Amniotic stem cell (primary cell): Measurements from ENCODE around the gene PCED1B.
"Not testable (repeated sequence)": the region's sequence is repeated elsewhere in the genome, so short reads cannot be mapped to it uniquely, and the experiment has no call there.

Experiments
- DNase-seq: peaks from one replicate; lab custom pipeline; 2025; lab: John Stamatoyannopoulos, UW

PCED1B gene

DNA sequence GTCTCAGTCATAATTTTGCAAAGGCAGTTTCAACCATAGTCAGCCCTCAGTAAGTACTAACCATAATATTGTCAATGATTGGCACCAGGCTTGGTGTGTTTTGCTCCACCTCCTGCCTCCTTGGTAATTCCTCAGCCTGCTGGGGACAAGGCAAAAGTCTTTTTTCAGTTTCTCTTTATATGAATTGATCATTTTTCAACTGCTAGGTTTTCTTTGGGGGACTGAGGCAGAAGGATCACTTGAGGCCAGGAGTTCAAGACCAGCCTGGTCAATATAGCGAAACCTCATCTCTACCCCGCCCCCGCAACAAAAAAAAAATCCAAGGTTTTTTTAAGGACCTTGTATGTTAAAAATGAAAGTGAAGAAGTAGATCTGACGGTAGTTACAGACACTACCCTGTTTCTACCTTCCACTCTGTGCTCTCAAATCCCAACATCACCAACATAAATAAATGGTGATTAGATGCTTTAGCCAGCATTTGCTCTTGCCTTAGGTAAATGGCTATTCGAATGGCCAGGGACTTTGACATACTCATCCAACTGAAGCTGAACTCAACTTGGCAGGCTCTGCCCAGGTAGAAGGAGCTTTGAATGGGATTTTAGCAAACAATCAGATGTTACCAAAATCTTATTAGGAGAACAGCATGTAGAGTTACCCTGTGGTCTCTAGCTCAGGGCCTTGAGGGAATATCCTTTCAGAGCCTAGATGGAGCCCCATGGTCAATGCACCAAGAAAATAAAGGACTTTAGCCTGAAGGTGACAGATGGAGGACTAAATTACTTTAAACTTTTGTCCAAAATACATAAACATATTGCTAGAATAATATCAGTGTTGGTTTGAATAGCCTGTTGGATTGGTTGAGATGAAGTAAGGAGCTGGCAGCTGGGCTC lies 127.3 kb downstream of the PCED1B start:
- DNase-seq, result no peak

GRCh38 chr12:47207340-47207717 lies 127.9 kb downstream of the PCED1B start:
- no peak for DNase-seq

DNA sequence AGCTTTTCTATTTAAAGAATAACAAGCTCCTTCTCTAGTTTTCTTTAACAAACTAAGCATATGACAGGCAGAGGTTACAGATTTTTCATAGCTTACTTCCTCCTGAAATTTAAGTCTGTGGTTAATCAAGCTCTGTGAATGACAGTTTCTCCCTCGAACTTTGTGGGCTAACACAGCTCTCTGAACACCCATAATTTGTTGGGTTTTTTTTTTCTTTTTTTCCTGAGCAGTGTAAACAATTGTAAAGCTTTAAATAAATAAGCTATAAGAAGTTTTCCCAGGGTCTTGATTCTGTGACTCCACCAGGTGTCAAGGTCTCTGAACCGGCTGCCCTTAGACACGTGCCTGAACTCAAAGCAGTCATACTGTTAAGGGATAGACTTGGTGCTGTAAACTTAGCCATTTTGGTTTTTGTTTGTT lies 128.4 kb downstream of the PCED1B start:
- no peak for DNase-seq

DNA sequence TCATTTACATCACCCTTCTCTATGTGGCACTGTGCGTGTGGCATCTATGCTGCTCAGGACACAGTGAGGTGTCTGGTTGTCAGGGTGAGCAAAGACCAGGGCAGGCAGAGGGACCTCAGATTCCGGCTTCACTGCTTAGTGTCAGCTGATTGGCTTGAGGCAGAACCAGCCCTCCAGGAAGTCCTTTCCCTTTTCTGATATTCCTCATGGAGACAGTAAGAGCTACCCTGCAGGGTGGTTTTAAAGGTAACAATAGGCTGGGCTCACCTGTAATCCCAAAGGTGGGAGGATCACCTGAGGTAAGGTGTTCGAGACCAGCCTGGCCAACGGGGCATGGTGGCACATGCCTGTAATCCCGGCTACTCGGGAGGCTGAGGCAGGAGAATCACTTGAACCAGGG lies 129.6 kb downstream of the PCED1B start:
- DNase-seq, result no peak

DNA sequence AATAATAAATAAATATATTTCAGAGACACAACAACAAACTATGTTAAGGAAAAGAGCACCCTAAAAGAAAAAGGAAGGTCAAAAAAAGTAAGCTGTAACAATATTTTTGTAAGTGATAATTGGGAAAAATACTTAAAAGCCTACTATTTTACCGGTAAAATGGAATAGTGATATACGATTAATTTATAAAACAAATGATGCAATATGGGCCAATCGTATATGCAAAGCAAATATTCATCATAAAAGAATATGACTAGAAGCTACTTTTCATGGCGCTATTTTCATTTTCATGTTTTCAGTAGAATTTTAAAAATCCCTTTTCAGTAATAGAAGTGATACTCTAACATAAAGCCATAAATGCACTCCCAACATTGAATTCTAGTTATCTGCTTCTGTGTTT lies 131.4 kb downstream of the PCED1B start:
- no peak for DNase-seq

GRCh38 chr12:47212701-47213039 lies 133.2 kb downstream of the PCED1B start:
- no peak for DNase-seq

- no peak for DNase-seq
Observed at GRCh38 chr12:47213396-47213795, 134.0 kb downstream of the PCED1B start.

DNA sequence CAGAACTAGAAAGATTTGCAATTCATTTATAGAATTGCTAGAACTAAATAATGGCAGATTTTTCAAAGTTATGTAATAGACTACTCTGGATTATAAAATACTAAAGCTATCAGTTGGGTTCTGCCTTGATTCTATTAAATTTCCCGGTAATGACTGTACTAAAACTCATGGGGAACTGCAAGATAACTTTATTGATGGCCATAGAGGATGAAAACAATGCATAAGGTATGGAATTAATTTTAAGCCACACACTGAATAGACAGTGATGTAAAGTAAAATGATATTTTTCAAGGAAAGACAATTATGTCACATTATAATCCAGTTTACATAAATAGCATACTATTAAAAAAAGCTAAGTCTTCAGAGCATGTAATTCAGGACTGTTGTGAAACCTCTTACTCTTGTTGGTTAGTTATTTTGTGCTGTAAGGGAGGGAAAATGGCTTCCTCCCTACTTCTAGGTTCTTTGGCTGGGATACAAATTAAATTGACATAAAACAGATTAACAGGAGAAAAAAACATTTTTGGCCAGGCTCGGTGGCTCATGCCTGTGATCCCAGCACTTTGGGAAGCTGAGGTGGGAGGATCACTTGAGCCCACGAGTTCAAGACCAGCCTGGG lies 134.7 kb downstream of the PCED1B start:
- DNase-seq, result no peak

DNA sequence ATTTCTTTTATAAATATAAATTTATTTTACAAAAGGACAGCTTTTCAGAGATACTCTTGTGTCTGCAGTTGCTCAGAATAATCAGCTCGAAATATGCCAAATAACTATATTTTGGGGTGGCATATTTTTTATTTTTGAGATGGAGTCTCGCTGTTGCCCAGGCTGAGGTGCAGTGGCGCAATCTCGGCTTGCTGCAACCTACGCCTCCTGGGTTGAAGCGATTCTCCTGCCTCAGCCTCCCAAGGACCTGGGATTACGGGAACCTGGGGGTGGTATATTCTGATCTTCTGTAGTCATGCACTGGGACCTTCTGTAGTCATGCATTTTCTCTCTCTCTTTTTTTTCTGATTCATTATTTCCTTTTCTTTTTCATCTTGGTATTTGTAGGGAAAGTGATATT lies 135.3 kb downstream of the PCED1B start:
- DNase-seq, result no peak

GRCh38 chr12:47216150-47216677 lies 136.8 kb downstream of the PCED1B start:
- no peak for DNase-seq

GRCh38 chr12:47217595-47217869 lies 138.1 kb downstream of the PCED1B start:
- not testable (repeated sequence) for DNase-seq

GRCh38 chr12:47218191-47218654 lies 138.8 kb downstream of the PCED1B start:
- DNase-seq, result no peak

DNA sequence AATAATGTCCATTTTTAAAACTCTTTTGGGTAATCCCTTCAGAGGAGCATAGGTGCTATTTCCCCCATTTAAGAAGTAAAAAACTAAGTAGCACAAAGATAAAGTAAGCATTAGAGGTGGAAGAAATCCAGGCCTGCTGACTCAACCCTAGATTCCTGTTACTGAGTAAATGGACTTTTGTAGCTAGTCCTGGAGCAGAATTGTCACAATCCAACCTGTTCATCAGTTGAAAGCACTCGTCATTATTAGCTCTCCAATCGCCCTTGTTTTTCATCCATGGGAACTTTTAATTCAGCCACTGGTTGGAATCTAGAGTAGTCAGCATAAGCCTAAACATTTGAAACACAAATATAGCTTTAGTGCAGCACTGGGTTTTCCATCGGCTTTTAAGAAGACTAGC lies 139.8 kb downstream of the PCED1B start:
- DNase-seq, result no peak

GRCh38 chr12:47221256-47222023 lies 142.0 kb downstream of the PCED1B start:
- no peak for DNase-seq

- DNase-seq, result no peak
Observed at GRCh38 chr12:47222520-47223030, 143.2 kb downstream of the PCED1B start.

DNA sequence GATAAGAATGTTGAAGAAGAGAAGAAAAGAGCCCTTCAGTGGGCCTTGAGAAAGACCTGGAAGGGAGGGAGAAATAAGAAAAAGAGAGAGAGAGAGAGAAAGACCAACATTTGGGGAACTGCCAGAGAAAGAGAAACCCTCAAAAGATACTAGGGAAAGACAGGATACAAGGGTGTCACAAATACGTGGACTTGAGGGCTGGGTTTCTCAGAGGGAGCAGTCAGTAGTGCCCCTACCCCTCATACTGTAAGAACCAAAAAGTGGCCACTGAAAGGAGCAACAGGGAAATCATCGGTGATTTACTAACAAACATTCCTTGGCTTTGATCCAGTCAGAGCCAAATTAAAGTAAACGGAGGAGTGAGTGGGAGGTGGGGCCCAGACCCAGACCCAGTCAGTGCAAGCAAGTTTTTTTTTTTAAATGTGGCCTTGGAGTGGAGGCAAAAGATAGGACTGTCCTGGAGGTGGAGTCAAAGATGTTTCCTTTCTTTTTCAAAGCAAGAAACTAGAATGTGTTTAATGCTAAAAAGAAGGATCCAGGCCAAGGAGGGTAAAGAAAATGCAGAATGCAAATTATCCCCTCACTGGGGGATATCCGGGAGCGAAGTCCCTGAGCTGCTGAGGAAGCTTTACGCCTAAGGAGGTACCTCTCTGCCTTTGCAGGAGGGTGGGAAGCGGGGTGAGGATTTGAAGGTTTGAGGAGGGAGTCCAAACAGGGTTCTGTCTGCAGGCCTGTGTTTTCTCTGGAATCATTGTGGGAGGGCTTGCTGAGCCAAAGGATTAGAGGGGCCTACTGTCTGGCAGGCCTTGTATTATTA lies 143.8 kb downstream of the PCED1B start:
- no peak for DNase-seq

DNA sequence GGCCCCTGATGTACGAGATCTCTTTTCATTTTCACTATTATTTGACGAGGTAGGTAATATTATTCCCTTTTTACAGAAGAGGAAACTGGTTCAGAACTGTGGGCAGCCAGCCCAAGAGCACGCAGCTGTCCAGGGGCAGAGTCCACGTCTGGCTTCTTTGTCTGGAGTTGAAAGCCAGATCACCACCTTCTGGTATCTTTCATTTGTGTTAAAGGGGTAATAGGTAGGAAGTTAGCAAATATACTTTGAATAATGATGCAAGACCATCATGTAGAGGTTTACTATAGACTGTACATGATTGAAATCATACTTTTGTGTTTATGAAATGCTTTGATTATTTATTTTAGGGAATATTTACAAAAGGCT lies 144.4 kb downstream of the PCED1B start:
- DNase-seq, result no peak

DNA sequence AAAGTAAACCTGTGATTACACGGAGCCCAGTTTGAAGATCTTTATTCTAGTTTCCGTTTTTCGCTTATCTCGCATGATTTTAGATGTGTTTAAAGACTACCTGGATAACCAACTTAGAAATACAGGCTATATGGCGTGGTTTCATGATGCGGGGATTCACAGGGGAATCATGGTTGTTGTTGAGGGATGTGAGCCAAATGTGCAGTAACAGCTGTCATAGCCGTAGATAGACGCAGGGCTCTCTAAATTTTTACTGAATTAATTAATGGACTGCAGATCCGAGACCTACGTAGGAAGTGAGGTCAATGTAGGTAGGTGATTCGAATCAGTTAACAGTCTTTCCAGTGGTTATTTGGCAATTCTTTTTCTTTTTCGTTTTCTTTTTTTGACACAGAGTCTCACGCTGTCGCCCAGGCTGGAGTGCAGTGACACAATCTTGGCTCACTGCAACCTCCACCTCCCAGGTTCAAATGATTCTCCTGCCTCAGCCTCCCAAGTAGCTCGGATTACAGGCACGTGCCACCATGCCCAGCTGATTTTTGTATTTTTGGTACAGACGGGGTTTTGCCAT lies 145.2 kb downstream of the PCED1B start:
- DNase-seq, result no peak

DNA sequence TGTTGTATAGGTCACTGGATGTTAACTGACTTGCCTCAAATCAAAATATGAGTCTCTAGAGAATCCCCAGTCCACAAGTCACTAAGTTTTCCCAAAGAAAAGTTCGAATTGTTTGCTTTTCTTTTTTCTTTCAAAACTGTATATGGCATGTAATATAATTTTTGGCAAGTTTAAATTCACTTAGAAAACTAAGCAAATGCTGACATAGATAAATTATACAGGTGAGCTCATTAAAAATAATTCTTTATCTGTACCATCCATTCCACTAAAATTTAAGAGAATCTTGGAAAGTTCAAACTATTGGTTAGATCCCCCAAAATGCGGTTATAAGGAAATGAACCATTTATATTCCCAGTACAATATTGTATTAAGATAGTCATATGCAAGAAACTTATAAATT lies 145.9 kb downstream of the PCED1B start:
- no peak for DNase-seq

- no peak for DNase-seq
Observed at GRCh38 chr12:47226199-47226598, 146.8 kb downstream of the PCED1B start.

DNA sequence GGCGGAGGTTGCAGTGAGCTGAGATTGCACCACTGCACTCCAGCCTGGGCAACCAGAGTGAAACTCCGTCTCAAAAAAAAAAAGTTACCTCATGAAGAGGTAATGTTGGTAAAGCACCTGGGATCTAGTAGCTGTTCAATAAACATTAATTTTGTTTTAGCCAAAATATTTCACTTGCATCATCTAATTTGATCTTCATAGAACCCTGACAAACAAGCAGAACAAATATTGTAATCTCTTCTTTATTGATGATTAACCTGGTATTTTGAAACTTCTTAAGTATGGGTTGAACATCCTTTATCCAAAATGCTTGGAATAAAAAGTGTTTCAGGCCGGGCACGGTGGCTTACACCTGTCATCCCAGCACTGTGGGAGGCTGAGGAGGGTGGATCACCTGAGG lies 149.4 kb downstream of the PCED1B start:
- no peak for DNase-seq
